Measurements from ENCODE around the gene POU6F2.
"Not testable (repeated sequence)": the region's sequence is repeated elsewhere in the genome, so short reads cannot be mapped to it uniquely, and the experiment has no call there.

The POU6F2 gene

GRCh38 chr7:39194388-39194787, 216.7 kb downstream of the POU6F2 start:
- not testable (repeated sequence) for DNase-seq

DNA sequence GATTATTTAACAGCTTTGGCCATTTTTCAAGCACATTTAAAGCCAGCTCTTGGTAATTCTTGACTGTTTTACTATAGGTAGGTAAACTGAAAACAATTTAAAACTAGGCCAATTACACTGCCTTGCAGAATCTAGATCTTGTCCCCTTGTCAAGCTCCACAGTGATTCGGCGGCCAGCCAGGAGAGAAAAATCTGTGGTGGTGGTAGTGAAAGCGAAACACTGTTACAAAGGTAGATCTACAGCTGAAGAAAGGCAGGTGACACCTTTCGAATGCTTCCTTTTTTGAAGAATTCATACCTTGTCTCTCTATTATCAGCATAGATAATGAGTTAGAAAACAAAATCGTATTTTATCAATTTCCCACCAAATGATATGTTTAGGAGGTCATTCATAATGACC, 218.3 kb downstream of the POU6F2 start:
- no peak for DNase-seq

DNA sequence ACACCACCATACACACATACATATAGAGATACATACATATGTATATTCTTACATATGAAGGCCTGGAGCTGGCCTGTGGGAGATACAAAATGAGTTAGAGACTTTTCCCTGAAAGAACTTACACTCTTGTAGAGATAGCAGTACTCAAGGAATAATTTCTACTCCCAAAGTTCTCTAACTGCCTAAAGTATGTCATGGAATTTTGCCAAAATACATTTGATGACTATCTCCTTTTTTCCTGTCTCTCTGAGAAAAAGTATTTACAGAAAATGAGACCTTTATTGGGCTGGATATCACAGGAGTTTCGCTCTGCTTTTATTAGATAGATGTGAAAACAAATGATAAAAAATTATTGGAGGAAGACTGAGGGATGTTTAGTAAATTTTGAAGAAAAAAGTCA, 220.1 kb downstream of the POU6F2 start:
- no peak for DNase-seq

GRCh38 chr7:39198556-39198955, 220.8 kb downstream of the POU6F2 start:
- no peak for DNase-seq

DNA sequence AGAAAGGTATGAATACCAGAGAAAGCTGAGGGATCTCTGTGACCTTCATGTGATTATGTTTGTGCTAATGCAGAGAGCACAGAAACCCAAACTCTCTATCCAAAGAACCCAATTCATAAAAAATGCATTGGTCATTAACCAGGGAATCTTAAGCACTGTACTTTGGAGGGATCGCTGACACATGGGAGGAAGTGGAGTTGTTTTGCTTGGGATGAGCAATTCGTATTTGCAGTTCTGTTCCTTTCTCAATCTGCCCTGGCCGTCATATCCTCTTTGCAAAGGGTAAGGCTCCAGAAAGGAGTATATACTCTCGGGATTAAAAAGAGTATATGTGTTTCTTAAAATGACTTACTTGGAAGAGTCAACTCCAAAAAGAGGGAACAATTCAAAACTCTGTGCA, 221.3 kb downstream of the POU6F2 start:
- no peak for DNase-seq

DNA sequence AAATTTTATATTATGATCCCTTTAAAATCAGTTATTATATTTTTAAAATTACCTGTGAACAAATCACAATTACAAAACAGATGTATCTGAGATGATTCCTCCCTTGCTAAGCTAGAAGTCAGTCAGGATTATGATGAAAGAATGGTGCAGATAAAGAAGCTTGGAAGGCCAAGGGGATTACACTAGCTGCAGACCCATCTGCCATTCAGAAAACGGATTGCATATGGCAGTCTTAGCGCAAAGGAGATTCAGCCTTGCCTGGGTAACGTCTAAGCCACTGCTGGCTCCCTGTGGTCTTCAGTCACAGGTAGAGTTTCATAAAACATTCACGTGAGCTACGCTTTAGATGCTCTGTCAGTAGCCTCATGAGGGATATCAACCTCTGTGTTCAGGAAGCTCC, 222.2 kb downstream of the POU6F2 start:
- no peak for DNase-seq

GRCh38 chr7:39202041-39202440, 224.3 kb downstream of the POU6F2 start:
- DNase-seq, result no peak

GRCh38 chr7:39210362-39210761, 232.7 kb downstream of the POU6F2 start:
- DNase-seq, result no peak

DNA sequence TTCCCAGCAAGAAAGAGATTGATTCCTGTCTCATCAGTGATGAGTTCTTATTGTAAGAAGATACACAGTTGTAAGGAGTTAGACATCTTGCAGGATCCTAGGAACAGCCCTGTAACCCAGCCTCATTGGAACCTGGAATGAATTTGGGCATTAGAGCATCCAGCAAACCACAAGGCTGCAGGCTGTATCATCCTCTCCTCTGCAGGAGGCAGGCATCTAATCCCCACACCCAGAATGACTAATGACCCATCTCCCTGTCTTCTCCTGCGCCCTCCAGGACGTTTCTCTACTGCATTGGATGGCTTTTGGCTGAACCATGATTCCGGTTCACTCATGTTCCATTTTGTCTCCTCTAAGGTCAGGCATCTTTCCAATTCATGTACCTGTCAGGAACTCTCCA, 233.9 kb downstream of the POU6F2 start:
- no peak for DNase-seq

- no peak for DNase-seq
Measured at GRCh38 chr7:39212876-39213275, 235.2 kb downstream of the POU6F2 start.

DNA sequence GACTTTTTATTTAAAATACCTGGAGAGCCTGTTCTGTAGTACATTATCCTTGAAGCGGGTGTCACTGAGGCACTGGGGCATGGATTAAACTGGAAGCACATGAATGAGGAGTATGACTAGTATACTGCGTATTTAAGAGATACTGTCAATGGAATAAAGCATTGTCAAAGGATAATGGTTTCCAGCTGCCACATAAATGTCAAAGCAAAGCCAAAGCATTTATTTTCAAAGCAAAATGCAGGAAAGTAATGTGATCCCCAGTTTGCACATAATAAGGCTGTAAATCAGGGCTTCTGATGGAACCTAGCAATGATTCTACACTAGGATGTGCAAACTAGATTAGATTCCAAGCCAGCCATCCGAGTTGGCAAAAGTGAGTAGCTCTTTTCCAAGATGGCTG, 240.1 kb downstream of the POU6F2 start:
- DNase-seq, result no peak

GRCh38 chr7:39219869-39220268, 242.2 kb downstream of the POU6F2 start:
- DNase-seq, result no peak

- DNase-seq, result no peak
Measured at GRCh38 chr7:39221901-39222300, 244.2 kb downstream of the POU6F2 start.

DNA sequence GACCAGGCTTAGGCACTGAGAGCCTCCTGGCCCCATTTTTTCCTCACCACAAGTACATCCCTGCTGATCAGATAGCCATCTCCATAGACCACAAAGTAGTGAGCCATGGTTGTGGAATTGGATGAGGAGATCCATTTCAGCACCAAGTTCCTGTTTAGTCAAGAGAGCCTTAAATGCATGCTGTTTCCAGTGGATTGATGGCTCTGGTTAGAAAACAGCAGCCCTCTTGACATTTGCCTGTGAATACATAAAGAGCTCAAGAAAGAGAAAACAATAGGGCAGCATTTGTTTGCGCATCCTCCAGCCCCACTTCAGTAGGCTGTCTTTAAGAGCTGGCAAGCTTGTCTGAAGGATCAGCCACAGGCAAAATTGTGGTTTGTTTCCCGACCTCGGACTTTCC, 251.2 kb downstream of the POU6F2 start:
- DNase-seq, result no peak

GRCh38 chr7:39233851-39234529, 256.3 kb downstream of the POU6F2 start:
- no peak for DNase-seq

DNA sequence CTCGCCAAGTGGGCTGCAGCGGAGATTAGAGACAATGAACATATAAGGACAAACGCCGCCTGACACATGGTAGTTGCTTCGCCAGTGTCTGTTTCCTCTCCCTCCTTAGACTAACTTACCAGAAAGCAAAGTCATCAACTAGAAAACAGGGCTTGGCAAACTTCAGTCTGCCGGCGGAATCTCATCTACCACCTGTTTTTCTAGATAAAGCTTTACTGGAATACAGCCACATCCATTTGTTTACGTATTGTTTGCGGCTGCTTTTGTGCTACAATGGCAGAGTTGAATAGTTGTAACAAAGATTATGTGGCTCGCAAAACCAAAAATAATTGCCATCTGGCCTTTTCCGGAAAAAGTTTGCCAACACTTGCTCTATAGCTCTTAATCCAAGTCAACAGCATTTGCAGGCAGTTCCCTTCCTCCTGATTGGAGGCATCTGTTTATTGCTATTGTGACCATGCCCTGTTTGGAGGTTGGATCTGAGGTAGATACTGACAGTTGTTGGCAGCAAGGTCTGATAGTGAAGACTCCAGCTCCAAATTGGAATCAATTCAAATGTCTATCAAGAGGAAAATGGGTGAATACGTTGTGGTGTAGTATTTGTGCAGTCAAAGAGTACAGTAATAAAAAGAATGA, 260.6 kb downstream of the POU6F2 start:
- DNase-seq, result no peak

DNA sequence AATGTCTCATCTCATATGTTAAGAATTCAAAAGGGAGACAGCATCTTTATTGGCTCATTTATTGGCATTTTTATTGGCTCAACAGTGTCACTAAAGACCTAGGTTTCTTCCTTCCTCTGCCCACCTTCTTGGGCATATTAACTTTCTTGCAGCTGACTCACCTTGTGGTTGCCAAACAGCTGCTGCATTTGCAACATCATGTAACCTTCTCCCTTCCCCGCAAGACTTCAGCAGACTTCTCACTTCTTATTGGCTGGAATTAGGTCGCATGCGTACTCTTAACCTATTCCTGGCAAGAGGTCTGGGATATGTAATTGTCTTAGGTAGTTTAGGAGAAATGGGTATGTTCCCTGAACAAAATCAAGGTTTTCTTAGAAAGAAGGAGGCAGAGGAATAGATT, 263.2 kb downstream of the POU6F2 start:
- DNase-seq, result no peak

DNA sequence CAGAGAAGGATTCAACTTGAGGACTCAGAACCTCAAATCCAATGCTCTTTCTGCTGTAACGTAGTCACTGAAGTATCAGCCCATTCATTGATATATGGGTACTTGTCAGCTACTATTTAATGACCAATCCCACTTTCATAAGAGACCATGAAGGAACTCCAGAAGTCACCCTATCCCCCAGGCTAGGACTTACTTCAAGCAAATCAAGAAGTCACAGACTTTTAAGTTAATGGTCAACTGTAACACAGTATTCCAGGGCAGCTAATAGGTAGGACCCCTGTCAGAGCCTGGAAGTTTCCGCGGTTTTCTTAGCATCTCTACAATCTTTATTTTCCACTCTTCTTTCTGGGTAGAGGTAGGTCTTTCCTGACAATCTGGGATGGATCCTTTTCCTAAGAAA, 269.9 kb downstream of the POU6F2 start:
- DNase-seq, result no peak

DNA sequence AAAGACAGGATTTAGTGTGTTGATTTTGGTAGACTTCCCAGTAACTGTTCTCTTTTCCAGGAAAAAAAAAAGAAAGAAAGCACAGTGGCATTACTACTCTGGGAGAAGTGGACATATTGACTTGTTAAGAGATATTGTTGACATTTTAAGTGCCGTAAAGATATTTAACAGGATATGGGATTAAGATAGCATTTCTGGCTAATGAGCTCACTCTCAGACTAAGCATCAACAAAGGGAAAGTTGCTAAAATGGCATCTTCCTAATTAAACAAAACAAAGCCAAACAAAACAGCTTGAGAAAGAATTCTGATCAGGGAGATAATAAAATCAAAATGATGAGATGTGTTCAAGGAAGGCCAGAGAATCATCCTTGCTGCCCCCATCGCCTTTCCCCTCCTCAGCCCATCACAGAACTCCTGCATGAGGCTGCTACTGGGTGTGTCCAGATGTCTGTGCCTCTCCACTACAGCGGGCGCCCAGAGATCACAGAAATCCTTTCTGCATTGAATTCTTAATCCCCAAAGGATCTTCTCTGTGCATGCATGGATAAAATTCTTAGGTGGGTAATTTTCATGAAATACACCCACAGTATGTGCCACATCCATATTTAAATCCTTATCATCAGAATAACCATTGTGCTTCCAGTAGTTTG, 270.5 kb downstream of the POU6F2 start:
- DNase-seq, result no peak

DNA sequence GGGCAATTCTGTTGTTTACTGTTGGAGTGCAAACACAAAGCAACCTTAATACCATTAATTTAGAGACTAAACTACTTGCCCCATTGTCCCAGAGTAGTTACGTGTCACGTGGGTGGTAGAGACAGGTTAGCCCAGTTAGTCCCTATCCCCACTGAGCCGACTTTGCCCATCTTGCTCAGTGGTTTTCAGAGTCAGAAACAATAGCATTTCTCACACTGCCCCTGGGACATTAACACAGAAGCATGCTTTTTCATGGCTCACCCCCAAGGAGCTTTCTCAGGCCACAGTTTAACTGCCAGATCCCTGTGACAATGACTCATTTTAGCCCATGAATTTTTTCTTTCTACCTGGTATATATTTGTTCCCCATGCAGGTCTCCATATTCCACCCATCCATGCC, 271.0 kb downstream of the POU6F2 start:
- DNase-seq, result no peak

DNA sequence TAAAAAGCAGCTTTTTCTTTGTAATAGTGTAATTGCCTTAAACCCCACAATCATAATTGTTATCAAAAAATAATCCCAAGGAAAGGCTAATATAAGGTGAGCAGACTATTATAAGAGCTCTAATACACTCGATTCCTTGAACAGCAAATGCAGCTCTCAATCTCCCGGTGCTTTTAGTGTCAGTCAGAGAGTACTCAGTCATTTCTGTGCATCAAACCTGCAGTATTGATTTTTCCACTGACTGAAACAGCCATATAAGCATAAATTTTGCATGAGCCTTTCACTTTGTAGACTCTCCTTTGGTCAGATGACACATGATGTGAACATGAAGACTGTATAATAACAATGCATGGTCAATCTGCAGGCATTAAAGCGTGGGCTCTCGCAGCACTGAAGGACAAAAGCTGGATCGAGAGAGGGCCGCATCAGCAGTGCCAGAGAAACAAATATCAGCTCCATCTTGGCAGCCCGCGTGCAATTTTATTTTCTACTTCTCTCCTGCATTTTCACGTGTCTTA, 272.0 kb downstream of the POU6F2 start:
- DNase-seq, result no peak

DNA sequence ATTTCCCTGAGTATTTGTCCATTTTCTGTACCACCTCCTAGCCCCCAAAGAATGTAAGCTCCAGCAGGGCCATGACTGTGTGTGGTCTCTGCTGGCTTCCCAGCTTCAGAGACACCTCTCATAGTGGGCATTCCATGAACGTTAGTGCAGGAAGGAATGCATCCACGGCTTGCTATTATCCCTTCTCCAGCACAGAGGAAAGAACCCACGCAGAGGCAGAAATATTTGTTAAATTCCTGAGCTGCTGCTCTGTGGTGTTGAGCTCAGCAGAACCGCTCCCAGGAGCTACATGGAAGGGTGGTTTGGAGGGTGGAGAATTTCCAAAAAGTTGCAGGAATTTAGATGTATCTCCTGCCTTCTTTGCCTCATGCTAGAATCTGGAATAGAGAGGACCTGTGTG, 275.2 kb downstream of the POU6F2 start:
- DNase-seq, result no peak

DNA sequence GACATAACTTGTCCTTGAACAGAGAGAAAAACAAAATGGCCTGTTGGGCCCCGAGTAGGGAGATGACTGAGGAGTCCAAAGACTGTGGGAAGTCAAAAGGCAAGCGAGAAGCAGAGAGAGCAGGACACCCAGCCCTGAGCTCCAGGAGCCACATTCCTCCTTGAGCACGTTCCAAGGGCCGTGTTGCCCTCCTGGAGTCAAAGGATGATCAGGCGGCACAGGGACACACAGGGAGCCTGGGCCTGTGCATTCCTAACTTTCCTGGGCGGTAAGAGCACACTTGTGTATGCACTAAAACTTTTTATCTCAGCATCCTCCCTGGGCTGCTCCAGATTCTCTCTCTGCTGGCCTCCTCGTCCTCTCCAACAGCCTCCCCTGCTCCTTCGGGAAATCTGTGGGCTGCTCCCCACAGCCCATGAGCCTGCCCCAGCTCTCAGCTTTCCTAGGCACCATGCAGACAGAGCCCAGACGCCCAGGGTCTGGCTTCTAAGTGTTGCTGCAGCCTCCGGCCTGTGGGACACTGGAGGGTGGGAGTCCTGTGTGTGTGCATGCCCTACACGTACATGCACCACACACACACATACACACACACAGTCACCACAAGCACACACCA, 281.8 kb downstream of the POU6F2 start:
- DNase-seq, result no peak
